GM21576 (cell line): ENCODE data around the gene EMID1.
"Not testable (repeated sequence)": the region's sequence is repeated elsewhere in the genome, so short reads cannot be mapped to it uniquely, and the experiment has no call there.

Experiments used
- ATAC-seq: cut with Tn5 transposase; IDR thresholded peaks from one replicate; pipeline ENCODE4 v1.9.1; 2021; ENCODE audit warnings: mild to moderate bottlenecking, moderate library complexity; ENCODE audit not compliant: unreplicated experiment

EMID1 gene

DNA sequence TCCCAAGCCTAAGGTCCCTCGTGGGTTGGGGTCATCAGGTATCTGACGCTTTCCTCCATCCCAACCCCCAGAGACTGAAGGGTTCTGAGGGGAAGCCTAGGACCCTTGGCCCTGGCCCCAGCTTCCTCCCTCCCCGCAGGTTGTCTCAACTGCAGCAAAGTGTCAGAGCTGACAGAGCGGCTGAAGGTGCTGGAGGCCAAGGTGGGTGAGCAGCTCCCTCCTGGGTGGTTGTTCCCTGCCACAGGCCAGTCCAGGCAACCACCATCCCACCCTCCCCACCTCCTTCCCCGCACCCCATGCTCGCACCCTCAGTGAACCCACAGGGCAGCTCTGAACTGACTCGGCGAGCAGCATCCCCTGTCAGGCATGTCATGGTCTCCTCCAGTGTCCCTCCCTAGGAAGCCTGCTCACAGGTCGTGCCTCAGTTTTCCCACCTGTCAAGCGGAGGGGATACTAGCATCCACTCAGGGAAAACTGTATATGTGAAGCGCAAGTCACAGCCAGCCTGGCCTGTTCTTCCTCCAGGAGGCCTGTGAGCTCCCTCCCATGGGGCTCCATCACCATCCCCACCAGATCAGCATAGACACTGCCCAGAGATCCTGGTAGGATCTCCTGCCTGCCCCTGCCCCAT is 20.8 kb downstream of the EMID1 start:
- no peak for ATAC-seq

DNA sequence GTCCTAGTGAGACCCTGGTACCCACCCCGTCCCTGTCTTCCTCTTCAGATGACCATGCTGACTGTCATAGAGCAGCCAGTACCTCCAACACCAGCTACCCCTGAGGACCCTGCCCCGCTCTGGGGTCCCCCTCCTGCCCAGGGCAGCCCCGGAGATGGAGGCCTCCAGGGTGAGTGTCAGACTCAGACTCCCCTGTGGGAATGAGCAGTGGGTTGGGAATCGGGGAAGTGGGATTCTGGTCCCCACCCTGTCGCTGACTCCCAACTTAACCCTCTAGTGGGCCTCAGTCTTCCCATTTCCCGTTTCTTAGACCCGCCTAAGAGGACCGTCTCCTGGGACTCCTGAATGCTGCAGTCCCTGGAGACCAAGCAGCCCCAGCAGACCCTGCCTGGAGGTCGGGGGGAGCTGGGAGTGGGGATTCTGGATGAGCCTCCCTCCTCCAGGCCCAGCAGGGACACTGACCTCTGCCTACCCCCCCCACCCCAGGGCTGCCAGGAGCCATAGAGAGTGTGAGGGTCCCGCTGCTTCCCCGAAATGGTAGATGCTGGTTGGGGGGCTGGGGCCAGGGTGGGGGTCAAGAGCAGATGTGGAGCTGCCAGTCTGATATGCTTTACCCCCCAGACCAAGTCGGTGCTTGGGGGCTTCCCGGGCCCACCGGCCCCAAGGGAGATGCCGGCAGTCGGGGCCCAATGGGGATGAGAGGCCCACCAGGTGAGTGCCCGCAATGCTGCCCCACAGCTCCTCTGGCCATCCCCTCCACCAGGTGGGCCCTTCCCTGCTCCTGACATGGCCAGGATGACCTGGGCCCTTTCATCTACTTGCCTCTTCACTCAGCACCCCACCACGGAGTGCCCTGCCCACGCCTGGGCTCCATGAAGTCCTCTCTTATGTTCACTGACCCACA is 25.5 kb downstream of the EMID1 start:
- ATAC-seq, result no peak

DNA sequence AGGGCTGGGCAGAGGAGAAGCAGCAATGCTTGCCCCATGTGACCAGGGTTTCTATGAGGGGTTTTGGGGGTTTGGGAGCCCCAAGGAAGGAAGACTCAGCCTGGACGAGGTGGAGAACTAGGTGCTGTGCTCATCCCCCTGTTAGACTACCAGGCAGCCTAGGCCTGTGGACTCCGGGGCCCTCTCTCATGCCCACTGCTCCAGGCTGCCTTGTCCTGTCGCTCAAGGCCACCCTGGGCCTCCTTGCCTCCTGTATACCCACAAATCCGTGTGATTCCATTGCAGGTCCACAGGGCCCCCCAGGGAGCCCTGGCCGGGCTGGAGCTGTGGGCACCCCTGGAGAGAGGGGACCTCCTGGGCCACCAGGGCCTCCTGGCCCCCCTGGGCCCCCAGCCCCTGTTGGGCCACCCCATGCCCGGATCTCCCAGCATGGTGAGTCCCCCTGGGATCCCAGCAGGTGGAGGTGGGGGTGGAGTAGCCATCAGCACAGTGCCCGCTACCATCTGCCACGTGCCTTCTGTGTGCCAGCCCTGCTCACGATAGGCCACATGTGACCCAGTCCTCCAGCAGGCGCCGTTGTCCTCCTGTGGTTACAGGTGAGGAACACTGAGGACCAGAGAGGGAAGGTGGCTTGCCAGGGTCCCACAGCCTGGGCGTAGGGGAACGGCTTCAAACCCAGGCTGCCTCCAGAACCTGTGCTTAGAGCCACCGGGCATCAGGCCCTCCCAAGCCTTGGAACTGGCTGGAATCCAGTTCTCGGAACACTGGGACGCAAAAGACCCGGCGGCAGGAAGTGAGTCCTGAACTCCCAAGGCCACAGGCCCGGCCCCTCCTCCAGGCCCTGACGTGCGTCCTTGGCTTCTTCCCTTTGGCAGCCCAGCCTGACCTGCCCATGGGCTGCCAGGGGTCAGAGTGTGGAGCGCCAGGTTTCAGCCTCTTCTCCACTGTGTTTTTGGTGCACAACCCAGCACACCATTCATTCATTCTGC is 26.6 kb downstream of the EMID1 start:
- no peak for ATAC-seq

DNA sequence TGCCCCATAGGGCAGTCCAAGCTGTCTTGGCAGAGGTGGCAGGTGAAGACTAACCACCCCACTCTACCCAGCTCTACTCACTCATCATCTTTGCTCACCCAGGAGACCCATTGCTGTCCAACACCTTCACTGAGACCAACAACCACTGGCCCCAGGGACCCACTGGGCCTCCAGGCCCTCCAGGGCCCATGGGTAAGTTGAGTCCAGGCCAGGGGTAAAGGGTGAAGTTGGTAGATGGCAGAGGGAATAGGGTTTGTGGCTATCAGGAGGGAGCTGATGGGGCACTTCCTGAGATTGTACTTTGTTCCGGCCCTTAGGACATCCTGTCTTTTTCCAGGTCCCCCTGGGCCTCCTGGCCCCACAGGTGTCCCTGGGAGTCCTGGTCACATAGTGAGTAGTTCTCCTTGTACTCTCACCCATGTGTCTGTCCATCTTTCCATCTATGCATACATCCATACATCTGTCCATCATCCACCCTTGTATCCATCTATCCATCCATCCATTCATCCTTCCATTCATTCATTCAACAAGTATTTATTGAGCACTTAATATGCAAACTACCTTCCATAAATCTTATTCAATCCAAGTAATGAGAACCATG is 27.7 kb downstream of the EMID1 start:
- ATAC-seq, result no peak

DNA sequence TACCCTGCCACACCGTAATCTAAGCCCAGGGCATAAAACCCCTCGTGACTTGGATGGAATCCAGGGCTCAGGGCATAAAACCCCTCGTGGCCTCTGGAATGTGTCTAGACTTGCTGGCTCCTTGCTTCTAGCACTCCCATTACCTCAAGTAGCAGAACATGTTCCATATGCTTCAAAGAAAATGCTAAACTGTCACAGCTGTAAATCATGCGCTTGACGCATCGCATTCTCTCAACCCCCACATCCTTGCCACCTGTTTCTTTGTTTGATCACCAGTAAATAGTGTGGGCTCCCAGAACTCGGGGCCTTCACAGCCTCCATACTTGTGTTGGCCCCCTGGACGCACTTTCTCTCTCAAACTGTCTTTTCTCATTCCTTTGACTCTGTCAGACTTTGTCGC is 34.8 kb downstream of the EMID1 start:
- ATAC-seq, result not testable (repeated sequence)

DNA sequence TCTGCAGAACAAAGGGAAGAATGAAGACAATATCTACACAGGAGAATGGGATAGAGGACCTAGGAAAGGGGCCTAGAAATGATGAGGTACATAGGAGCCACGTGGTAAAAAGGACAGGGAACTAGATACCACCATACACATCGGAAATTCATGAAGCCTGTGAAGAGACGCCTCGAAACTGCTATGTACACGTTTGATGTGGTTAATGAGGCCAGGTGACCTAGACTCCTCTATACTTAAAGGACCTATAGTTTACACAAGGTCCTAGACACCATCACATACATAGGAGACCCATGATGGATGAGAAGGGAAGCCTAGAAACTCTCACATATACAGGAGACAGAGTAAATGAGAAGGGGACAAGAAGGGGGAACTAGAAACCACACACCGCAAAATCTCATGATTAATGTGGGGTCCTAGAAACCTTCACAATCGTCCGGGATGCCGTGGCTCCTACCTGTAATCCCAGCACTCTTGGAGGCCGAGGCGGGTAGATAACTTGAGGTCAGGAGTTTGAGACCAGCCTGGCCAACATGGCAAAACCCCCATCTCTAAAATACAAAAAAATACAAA is 38.3 kb downstream of the EMID1 start:
- ATAC-seq, result no peak

DNA sequence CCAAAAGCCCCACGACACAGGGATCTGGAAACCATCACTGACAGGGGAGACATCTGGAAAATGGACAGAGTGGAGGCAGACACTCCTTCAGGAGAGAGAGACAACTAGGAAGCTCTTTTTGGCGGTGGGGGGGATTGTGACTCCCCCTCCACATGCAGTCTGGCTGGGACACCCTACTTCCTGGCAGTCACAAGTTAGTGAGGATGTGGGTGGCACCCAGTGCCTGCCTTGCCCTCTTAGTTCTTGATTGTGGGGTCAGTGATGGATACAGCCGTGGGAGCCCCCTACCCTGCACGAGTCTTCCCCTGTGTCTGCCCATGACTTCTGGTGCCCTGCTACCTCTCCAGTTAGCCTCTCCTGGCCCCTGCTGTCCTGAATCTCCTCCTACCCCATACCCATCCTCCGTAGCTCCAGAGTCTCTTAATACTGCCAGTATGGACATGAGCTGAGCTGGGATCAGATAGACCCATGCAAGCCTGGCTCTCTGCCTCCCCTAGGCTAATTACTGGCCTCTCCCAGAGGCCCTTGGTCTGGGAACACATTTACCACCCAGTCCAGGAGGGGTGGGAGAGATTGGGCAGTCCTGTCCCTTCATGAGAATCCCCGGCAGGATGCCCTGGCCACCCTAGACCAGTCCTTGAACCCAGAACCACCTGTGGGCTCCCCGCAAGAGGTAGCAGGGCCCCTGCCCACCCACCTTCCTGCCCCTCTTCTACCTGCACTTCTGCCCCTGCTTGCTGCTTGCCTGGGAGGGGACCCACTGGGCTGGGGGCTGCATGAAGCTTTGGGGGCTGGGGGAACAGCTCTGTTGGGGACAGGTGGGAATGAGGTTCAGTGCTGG is 39.3 kb downstream of the EMID1 start:
- no peak for ATAC-seq

DNA sequence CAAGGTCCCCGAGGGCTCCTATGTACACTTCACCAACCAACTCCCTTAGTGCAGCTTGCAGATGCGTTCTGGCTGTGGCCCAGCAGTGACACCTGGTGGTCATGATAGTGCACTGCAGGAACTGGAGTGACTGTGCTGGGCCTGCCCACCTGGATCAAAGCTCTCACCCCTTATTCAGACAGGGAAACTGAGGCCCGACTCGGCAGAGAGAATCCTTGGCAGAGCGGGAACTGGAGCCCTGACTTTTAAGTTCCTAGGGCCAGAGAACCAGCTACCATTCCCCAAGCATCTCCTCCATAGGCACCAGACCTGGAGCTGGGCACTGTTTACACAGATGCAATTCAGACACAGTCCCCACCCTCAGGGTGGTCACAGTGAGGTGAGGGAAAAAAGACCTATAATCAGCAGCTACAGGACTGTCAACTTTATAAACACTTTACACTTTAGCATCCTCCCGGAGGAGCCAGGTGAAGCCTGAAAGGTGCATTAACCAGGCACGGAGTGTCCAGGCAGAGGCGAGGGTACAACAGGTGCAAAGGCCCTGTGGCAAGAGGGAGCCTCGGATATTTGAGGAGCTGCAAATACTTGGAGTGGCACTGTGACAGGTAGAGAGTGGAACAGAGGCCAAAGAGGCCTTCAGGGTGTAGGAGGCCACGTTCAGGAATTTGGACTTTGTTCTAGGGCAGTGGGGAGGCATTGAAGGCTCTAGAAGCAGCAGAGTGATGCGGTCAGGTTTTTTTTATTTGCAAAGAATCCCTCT is 40.1 kb downstream of the EMID1 start:
- ATAC-seq, result no peak

DNA sequence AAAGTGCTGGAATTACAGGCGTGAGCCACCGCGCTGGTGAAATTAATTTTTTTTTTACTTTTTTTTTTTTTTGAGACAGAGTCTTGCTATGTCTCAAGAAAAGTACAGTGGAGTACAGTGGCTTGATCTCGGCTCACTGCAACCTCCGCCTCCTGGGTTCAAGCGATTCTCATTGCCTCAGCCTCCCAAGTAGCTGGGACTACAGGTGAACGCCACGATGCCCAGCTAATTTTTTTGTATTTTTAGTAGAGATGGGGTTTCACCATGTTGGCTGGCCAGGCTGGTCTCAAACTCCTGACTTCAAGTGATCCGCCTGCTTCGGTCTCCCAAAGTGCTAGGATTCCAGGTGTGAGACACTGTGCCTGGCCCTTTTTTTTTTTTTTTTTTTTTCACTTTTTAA is 42.2 kb downstream of the EMID1 start:
- not testable (repeated sequence) for ATAC-seq

DNA sequence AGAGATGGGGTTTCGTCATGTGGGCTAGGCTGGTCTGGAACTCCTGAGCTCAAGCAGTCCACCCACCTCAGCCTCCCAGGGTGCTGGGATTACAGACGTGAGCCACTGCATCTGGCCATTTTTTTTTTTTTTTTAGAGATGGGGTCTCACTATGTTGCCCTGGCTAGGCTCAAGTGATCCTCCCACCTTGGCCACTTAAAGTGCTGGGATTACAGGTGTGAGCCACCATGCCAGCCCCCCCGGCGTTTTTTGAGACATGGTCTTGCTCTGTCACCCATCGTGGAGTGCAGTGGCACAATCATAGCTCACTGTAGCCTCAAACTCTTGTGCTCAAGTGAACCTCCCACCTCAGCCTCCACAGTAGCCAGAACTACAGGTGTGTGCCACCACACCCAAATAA is 45.6 kb downstream of the EMID1 start:
- ATAC-seq, result no peak

DNA sequence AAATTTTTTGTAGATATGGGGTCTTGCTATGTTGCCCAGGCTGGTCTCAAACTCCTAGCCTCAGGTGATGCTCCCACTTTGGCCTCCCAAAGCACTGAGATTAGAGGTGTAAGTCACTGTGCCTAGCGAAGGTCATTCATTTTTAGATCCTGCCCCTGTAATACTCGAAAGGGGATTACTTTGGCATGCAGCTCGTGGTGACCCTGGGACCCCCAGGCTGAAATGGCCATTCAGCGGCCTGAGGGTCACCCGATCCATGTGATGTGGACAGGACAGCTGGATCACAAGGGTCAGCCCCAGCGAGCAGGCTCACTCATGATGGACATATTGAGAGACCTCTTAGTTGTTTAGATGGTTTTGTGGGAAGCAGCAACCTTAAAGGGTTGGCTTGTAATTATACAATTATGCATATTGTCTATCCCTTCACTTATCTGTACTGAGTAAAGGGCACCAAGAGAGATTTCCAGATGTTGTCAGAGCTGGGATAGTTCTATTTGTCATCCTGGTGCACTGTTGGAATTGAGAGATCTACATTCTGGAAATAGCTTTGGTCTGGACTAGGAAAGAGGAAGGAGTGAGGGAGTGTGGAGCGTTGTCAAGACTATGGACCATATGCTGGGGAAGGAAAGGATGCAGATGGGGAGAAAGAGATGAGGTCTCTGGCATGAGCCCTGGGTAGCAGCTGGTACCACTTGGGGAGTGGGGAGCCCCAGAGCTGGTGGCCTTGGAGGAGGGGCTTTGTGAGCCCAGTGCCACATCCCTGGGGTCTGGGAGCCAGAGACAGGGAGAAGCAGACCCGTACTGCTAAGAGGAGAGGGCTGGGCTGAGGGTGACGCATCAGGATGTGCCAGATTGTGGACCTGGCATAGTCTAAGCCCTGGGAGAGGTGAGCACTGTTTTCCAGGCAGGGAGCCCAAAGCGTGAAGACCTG is 46.5 kb downstream of the EMID1 start:
- ATAC-seq, result no peak

DNA sequence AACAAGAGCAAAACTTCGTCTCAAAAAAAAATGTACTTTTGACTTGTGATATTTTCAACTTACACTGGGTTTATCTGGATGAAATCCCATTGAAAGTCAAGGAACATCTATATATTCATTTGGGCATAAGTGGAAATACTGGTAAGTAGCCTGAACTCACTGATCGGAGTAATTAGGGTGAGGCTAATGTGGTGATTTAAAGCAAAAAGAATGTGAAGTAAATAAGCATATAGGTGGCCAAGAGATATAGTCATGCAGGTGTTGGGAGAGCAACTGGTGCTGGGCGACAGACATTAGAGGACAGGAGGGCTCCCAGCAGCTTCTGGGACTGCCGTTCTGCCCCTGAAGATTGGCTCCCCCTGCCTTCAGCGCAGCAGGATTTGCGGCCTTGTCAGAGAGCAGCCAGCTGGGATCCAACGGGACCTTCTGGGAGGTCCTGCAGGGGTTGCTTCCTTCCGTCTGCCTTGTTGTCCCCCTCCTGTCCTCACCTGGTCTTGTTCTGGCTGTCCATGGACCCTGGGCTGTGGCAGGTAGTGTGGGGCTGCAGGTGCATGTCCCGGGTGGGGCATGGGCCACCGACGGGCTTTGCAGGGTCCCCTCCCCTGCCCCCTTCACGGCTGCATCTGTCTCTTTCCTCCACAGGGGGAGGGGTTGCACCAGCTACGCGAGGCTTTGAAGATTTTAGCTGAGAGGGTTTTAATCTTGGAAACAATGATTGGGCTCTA is 48.0 kb downstream of the EMID1 start:
- ATAC-seq, result no peak

DNA sequence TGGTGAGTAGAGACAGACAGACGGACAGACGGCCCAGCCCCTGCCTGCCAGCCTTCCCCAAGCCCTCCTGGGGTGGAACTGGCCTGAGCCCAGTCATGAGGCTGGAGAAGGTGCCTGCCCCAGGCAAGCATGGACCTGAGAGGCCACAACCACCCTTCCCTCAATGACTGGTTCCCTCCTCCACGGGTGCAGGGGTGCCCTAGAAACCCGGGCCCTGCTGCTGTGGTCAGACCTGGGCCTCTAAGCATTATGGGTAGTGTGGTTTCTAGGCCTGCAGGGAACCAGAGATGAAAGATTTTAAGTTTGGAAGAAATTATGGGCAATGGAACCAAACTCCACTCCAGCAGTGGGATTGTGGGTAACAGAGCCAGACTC is 48.6 kb downstream of the EMID1 start:
- no peak for ATAC-seq

DNA sequence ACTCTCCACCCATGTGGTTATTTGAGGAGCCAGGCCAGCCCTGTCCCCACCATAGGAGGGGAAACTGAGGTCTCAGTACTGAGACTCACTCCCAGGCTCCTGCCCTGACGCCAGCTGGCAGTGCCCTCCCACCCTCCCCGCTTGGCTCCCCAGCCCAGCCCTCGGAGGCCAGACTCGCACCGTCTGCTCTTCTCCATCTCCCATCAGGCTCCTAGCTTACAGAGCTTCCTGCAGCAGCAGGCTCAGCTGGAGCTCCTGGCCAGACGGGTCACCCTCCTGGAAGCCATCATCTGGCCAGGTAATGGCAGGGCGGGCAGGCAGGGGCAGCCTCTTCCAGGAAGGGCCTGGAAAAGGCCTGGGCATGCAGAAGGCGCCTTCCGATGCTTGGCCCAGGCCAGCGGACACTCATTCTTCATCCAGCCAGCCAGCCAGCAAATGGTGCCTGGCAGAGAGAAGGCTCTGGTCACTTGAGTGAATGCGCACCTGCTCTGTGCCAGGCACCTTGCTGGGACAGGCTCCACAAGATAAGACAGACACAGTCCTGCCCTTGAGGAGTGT is 49.4 kb downstream of the EMID1 start:
- no peak for ATAC-seq

DNA sequence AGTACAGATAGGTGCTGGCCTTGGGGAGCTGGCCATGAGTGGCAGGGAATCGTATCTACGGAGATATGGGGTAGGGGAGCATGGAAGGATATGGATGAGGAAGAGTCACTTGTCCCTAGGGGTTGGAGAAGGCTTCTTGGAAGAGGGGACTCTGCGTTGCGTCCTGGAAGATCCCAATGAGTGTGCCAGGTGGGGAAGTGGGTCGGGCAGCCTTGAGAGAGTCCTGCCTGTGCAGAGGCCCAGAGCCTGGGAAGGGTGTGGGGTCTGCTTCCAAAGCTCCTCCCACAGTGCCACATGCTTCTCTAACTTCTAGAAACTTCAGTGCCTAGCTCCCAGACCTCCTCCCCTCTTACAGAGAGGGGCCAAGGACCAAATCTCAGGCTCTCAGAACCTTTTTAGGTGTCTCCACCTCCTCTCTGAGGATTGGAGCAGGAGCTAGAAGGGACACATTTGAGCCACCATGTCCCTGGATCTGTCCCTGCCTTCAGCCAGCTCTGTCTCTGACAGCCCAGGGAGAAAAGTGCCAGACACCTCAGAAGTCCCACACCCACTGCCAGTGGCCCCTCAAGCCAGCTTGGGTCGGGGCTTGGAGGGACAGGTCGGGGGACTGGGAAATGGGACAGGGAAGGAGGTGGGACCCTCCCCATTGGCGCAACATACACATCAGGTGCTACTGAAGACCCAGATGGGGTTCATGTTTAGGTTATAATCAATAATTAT is 51.1 kb downstream of the EMID1 start:
- no peak for ATAC-seq

DNA sequence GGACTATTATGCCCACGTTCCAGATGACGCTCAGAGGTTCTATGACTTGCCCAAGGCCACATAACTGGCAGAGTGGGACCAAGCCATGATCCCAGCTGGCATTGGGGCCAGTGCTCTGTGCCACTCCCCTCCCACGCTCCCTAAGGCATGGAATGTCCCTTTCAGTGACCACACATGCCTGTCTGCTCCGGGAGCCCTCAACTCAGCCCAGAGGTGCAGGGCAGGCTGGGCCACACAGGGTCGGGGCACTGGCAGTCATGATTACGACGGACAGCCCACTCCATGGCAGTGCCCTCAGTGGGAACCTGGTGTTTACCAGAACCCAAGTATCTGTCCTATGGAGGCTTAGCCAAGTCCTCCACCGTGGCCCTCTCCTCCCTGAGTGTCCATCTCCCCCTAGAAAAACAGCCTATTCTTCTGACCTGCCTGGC is 52.1 kb downstream of the EMID1 start:
- no peak for ATAC-seq
